HEK293 (cell line): ENCODE data around the gene ZNF548.

Source experiments
- ELK4 ChIP-seq: IDR thresholded peaks from 2 replicates; pipeline ENCODE4 v1.6.1; 2011; ENCODE audit warnings: mild to moderate bottlenecking, low read depth, low read length, borderline replicate concordance
- GFI1B ChIP-seq: fragments of 450-650 bp; formaldehyde crosslinking; IDR thresholded peaks from 2 replicates; pipeline ENCODE4 v1.5.1; 2016; ENCODE audit warnings: missing biosample characterization, missing genetic modification characterization
- GLI4 ChIP-seq: fragments of 450-650 bp; formaldehyde crosslinking; IDR thresholded peaks from 2 replicates; pipeline ENCODE4 v1.5.1; 2016; ENCODE audit warnings: missing biosample characterization, missing genetic modification characterization
- HOXC10 ChIP-seq: sonication (generic); formaldehyde crosslinking; IDR thresholded peaks from 2 replicates; pipeline ENCODE4 v1.8.1; 2023; ENCODE audit warnings: mild to moderate bottlenecking, missing genetic modification reagents
- INSM2 ChIP-seq: fragments of 450-650 bp; formaldehyde crosslinking; IDR thresholded peaks from 2 replicates; pipeline ENCODE4 v1.5.1; 2016; ENCODE audit warnings: missing biosample characterization, missing genetic modification characterization
- PRDM10 ChIP-seq: fragments of 450-650 bp; formaldehyde crosslinking; IDR thresholded peaks from 2 replicates; pipeline ENCODE4 v1.5.1; 2016; ENCODE audit warnings: missing biosample characterization, missing genetic modification characterization
- SP7 ChIP-seq: fragments of 450-650 bp; formaldehyde crosslinking; IDR thresholded peaks from 2 replicates; pipeline ENCODE4 v1.5.1; 2016; ENCODE audit warnings: missing biosample characterization, missing genetic modification characterization
- ZBTB17 ChIP-seq: fragments of 450-650 bp; formaldehyde crosslinking; IDR thresholded peaks from 2 replicates; pipeline ENCODE4 v1.5.1; 2016; ENCODE audit warnings: missing biosample characterization, missing genetic modification characterization
- ZBTB6 ChIP-seq: fragments of 450-650 bp; formaldehyde crosslinking; IDR thresholded peaks from 2 replicates; pipeline ENCODE4 v1.5.1; 2017; ENCODE audit warnings: missing biosample characterization, missing genetic modification characterization
- ZIC2 ChIP-seq: fragments of 450-650 bp; formaldehyde crosslinking; IDR thresholded peaks from 2 replicates; pipeline ENCODE4 v1.5.1; 2016; ENCODE audit warnings: missing biosample characterization, missing genetic modification characterization
- ZNF169 ChIP-seq: fragments of 450-650 bp; formaldehyde crosslinking; IDR thresholded peaks from 2 replicates; pipeline ENCODE4 v1.5.1; 2016; ENCODE audit warnings: missing biosample characterization, missing genetic modification characterization
- ZNF214 ChIP-seq: fragments of 450-650 bp; formaldehyde crosslinking; IDR thresholded peaks from 2 replicates; pipeline ENCODE4 v1.5.1; 2017; ENCODE audit warnings: missing biosample characterization, mild to moderate bottlenecking, missing genetic modification characterization, borderline replicate concordance
- ZNF223 ChIP-seq: fragments of 450-650 bp; formaldehyde crosslinking; IDR thresholded peaks from 2 replicates; pipeline ENCODE4 v1.5.1; 2016; ENCODE audit warnings: missing biosample characterization, missing genetic modification characterization
- ZNF274 ChIP-seq, 2 experiments: fragments of 200-500 bp in 1 of 2; fragments of 450-650 bp in 1 of 2; sonication (Bioruptor generic) in 1 of 2; formaldehyde crosslinking in 1 of 2; IDR thresholded peaks; 2 replicates each; pipeline versions ENCODE4 v1.5.1 to v1.6.1; 2014 to 2016; ENCODE audit warnings: borderline replicate concordance in 1 of 2, inconsistent platforms in 1 of 2, low read length in 1 of 2, missing biosample characterization in 1 of 2, missing genetic modification characterization in 1 of 2
- ZNF37A ChIP-seq: fragments of 450-650 bp; IDR thresholded peaks from 2 replicates; pipeline ENCODE4 v1.5.1; 2018; ENCODE audit warnings: missing biosample characterization, missing genetic modification characterization
- ZNF394 ChIP-seq: fragments of 450-650 bp; formaldehyde crosslinking; IDR thresholded peaks from 2 replicates; pipeline ENCODE4 v1.5.1; 2016; ENCODE audit warnings: missing biosample characterization, missing genetic modification characterization, mild to moderate bottlenecking, moderate library complexity, borderline replicate concordance
- ZNF473 ChIP-seq: fragments of 450-650 bp; formaldehyde crosslinking; IDR thresholded peaks from 2 replicates; pipeline ENCODE4 v1.5.1; 2017; ENCODE audit warnings: missing biosample characterization, missing genetic modification characterization
- ZNF48 ChIP-seq: fragments of 450-650 bp; formaldehyde crosslinking; IDR thresholded peaks from 2 replicates; pipeline ENCODE4 v1.5.1; 2016; ENCODE audit warnings: missing biosample characterization, missing genetic modification characterization
- ZNF514 ChIP-seq: fragments of 450-650 bp; formaldehyde crosslinking; IDR thresholded peaks from 2 replicates; pipeline ENCODE4 v1.5.1; 2016; ENCODE audit warnings: missing biosample characterization, missing genetic modification characterization
- ZNF561 ChIP-seq: fragments of 450-650 bp; IDR thresholded peaks from 2 replicates; pipeline ENCODE4 v1.5.1; 2018; ENCODE audit warnings: missing biosample characterization, missing genetic modification characterization, borderline replicate concordance
- ZNF621 ChIP-seq: fragments of 450-650 bp; formaldehyde crosslinking; IDR thresholded peaks from 2 replicates; pipeline ENCODE4 v1.5.1; 2017; ENCODE audit warnings: missing biosample characterization, missing genetic modification characterization
- ZNF623 ChIP-seq: fragments of 450-650 bp; formaldehyde crosslinking; IDR thresholded peaks from 2 replicates; pipeline ENCODE4 v1.5.1; 2016; ENCODE audit warnings: missing biosample characterization, missing genetic modification characterization
- ZNF701 ChIP-seq: fragments of 450-650 bp; formaldehyde crosslinking; IDR thresholded peaks from 2 replicates; pipeline ENCODE4 v1.5.1; 2016; ENCODE audit warnings: missing biosample characterization, missing genetic modification characterization
- ZNF776 ChIP-seq: fragments of 450-650 bp; formaldehyde crosslinking; IDR thresholded peaks from 2 replicates; pipeline ENCODE4 v1.5.0; 2017; ENCODE audit warnings: missing biosample characterization, missing genetic modification characterization, borderline replicate concordance
- ZNF843 ChIP-seq: fragments of 450-650 bp; formaldehyde crosslinking; IDR thresholded peaks from 2 replicates; pipeline ENCODE4 v1.5.1; 2016; ENCODE audit warnings: missing biosample characterization, missing genetic modification characterization
- TF ChIP-seq, protein P1 (sequence below): fragments of 450-650 bp; formaldehyde crosslinking; IDR thresholded peaks from 2 replicates; pipeline ENCODE4 v1.5.1; 2017; ENCODE audit warnings: missing biosample characterization, missing genetic modification characterization
- TF ChIP-seq, protein P2 (sequence below): fragments of 450-650 bp; formaldehyde crosslinking; IDR thresholded peaks from 2 replicates; pipeline ENCODE4 v1.5.1; 2016; ENCODE audit warnings: missing biosample characterization, missing genetic modification characterization

Gene ZNF548

DNA sequence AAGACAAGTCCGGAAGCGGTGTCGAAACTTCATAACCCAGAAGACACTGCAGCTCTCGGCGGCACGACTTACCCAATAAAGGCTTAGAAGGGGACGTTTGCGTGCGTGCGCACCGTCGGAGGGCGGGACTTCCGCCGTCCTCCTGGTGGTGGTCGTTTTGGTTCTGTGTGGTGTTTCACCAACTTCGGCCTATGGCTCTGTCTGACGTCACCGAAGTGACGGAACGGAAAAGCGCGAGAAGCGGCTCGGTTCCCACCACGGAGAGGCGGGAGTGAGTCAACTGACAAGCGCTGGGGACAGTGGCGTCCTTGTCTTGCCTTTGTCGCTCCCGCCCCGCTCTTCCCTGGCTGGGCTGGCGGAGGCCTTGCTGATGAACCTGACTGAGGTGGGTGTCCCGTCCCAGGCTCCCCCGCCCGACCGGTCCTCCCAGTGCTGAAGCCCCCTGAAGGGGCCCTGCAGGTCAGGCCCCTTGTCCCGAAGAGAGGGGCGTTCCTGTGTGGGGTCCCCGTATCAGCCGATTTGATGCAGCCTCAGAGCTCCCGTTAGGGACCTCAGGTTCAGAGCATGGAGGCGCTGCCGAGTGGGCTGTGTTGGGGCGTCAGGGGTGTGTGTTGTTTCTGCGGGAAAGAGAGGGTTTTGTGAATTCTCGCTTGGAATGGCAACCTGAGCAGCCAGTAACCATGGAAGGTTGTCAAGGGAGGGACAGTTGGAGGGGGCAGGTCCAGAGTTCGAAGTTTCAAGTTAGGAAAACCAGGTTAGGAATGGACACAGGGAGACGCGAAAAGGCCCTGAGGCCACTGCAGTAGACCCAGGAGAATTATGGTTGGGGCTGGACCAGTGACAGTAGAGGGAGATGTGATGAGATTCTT, at the start of gene ZNF548 (continued):
- TF ChIP-seq PRDM10 (no peak; the same call in 1 of the 2 replicates), ZNF843 (tag by site-specific recombination) (no peak), ZNF701 (no peak), ZNF473 (no peak), ZNF169 (tag by site-specific recombination) (no peak), GLI4 (tag by site-specific recombination) (0 out of 2 replicates have a peak, but pooled peaks have one; percentile 68), ZNF623 (peak; percentile 94), ZBTB17 (peak; percentile 63), ZNF274 (IDR thresholded peaks at IDR 0.05; ENCODE audit: low read length) (no peak), ZNF274 (tag by site-specific recombination; IDR thresholded peaks at IDR 0.05; ENCODE audit: borderline replicate concordance) (no peak), ZNF48 (tag by site-specific recombination) (no peak), ZNF514 (tag by site-specific recombination) (no peak), INSM2 (tag by site-specific recombination) (no peak), ZNF561 (tag by site-specific recombination) (0 out of 2 replicates have a peak, but pooled peaks have one; percentile 43), ZNF394 (tag by site-specific recombination) (peak; percentile 35; the same call in 1 of the 2 replicates), ZNF223 (no peak), ZIC2 (tag by site-specific recombination) (no peak), ZNF37A (tag by site-specific recombination) (no peak), ZBTB6 (tag by site-specific recombination) (no peak), ELK4 (peak; percentile 15; the same call in 1 of the 2 replicates), ZNF776 (no peak), ZNF621 (tag by site-specific recombination) (no peak), GFI1B (no peak), SP7 (peak; percentile 23; the same call in 1 of the 2 replicates), ZNF214 (no peak), HOXC10 (CRISPR knock-in tag) (peak; percentile 98)
- TF ChIP-seq, protein P1, sequence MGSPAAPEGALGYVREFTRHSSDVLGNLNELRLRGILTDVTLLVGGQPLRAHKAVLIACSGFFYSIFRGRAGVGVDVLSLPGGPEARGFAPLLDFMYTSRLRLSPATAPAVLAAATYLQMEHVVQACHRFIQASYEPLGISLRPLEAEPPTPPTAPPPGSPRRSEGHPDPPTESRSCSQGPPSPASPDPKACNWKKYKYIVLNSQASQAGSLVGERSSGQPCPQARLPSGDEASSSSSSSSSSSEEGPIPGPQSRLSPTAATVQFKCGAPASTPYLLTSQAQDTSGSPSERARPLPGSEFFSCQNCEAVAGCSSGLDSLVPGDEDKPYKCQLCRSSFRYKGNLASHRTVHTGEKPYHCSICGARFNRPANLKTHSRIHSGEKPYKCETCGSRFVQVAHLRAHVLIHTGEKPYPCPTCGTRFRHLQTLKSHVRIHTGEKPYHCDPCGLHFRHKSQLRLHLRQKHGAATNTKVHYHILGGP, result no peak
- TF ChIP-seq, protein P2, sequence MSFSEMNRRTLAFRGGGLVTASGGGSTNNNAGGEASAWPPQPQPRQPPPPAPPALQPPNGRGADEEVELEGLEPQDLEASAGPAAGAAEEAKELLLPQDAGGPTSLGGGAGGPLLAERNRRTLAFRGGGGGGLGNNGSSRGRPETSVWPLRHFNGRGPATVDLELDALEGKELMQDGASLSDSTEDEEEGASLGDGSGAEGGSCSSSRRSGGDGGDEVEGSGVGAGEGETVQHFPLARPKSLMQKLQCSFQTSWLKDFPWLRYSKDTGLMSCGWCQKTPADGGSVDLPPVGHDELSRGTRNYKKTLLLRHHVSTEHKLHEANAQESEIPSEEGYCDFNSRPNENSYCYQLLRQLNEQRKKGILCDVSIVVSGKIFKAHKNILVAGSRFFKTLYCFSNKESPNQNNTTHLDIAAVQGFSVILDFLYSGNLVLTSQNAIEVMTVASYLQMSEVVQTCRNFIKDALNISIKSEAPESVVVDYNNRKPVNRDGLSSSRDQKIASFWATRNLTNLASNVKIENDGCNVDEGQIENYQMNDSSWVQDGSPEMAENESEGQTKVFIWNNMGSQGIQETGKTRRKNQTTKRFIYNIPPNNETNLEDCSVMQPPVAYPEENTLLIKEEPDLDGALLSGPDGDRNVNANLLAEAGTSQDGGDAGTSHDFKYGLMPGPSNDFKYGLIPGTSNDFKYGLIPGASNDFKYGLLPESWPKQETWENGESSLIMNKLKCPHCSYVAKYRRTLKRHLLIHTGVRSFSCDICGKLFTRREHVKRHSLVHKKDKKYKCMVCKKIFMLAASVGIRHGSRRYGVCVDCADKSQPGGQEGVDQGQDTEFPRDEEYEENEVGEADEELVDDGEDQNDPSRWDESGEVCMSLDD, result 0 out of 2 replicates have a peak, but pooled peaks have one; percentile 37
